Neural crest cell (in vitro differentiated cells): ENCODE measurements around the gene RERE. TPM values are rescaled to one million over a fixed set of nuclear protein-coding genes. Genes with fewer than 3 reads are reported as not detected.

ENCODE experiments used
- DNase-seq: peaks from one replicate; pipeline ENCODE4 v3.0.0; 2021; ENCODE audit warnings: low read depth, mixed read lengths, low spot score
- H3K27ac Mint-ChIP-seq: one replicate; pipeline ENCODE4 v1.8.0; 2021; ENCODE audit warnings: mild to moderate bottlenecking, mixed read lengths; ENCODE audit not compliant: unreplicated experiment
- H3K27me3 Mint-ChIP-seq: 2 replicates; pipeline ENCODE4 v1.8.0; 2021; ENCODE audit warnings: low read depth, mild to moderate bottlenecking, mixed read lengths
- H3K36me3 Mint-ChIP-seq: 2 replicates; pipeline ENCODE4 v1.8.0; 2021; ENCODE audit warnings: low read depth, mild to moderate bottlenecking, mixed read lengths
- H3K4me1 Mint-ChIP-seq: 2 replicates; pipeline ENCODE4 v1.8.0; 2021; ENCODE audit warnings: mixed read lengths
- H3K4me3 Mint-ChIP-seq: one replicate; pipeline ENCODE4 v1.8.0; 2021; ENCODE audit warnings: mild to moderate bottlenecking, mixed read lengths
- H3K9me3 Mint-ChIP-seq: 2 replicates; pipeline ENCODE4 v1.8.0; 2021; ENCODE audit warnings: mixed read lengths
- CTCF ChIP-seq: fragments of 200-600 bp; sonication (generic); conservative IDR thresholded peaks from 2 replicates; pipeline ENCODE4 v1.5.0; 2021; ENCODE audit warnings: antibody characterized with exemption, mild to moderate bottlenecking
- total RNA-seq: library from RNA; stranded (reverse); gene quantifications from 2 replicates; pipeline ENCODE4 v1.2.1, GENCODE V29; 2021

The RERE gene
- total RNA-seq, 1 donor from 2014 or later, result 122 TPM

- TF ChIP-seq CTCF, result no peak
- peaks cover 2% of the 10 kb centered on the region for H3K9me3 Mint-ChIP-seq
- no peaks in the 10 kb centered on the region for H3K27me3 Mint-ChIP-seq
- no peak overlapping the region for H3K27ac Mint-ChIP-seq
- peaks cover 18% of the 10 kb centered on the region for H3K36me3 Mint-ChIP-seq
- no peaks in the 10 kb centered on the region for H3K4me1 Mint-ChIP-seq
- no peak overlapping the region for H3K4me3 Mint-ChIP-seq
- DNase-seq, result no peak
Measured at GRCh38 chr1:8487249-8487648, 330.2 kb downstream of the RERE start.

- H3K9me3 Mint-ChIP-seq, result peaks cover 2% of the 10 kb centered on the region
- H3K4me3 Mint-ChIP-seq, result no peak overlapping the region
- no peak for TF ChIP-seq CTCF
- H3K27me3 Mint-ChIP-seq, result no peaks in the 10 kb centered on the region
- H3K36me3 Mint-ChIP-seq, result peaks cover 16% of the 10 kb centered on the region
- no peak for DNase-seq
- H3K4me1 Mint-ChIP-seq, result peaks cover 3% of the 10 kb centered on the region
- H3K27ac Mint-ChIP-seq, result no peak overlapping the region
Measured at GRCh38 chr1:8486047-8486446, 331.4 kb downstream of the RERE start.

- no peak for DNase-seq
- TF ChIP-seq CTCF, result no peak
- Mint-ChIP-seq H3K4me3 (no peak overlapping the region), H3K36me3 (peaks cover 16% of the 10 kb centered on the region), H3K27me3 (no peaks in the 10 kb centered on the region), H3K27ac (no peak overlapping the region), H3K9me3 (peaks cover 2% of the 10 kb centered on the region), H3K4me1 (peaks cover 8% of the 10 kb centered on the region)
Measured at GRCh38 chr1:8483586-8483985, 333.9 kb downstream of the RERE start.

- no peak for TF ChIP-seq CTCF
- DNase-seq, result no peak
- H3K36me3 Mint-ChIP-seq, result peaks cover 16% of the 10 kb centered on the region
- peaks cover 2% of the 10 kb centered on the region for H3K9me3 Mint-ChIP-seq
- H3K4me1 Mint-ChIP-seq, result peaks cover 8% of the 10 kb centered on the region
- H3K27ac Mint-ChIP-seq, result no peak overlapping the region
- H3K27me3 Mint-ChIP-seq, result no peaks in the 10 kb centered on the region
- no peak overlapping the region for H3K4me3 Mint-ChIP-seq
Measured at GRCh38 chr1:8482979-8483381, 334.5 kb downstream of the RERE start.

GRCh38 chr1:8481650-8482380 lies 335.6 kb downstream of the RERE start:
- Mint-ChIP-seq H3K9me3 (peaks cover 2% of the 10 kb centered on the region), H3K4me1 (peaks cover 8% of the 10 kb centered on the region), H3K27ac (no peak overlapping the region), H3K4me3 (peak overlapping the region; percentile 49), H3K27me3 (no peaks in the 10 kb centered on the region), H3K36me3 (peaks cover 11% of the 10 kb centered on the region)
- no peak for DNase-seq
- no peak for TF ChIP-seq CTCF
